RPMI8226 (cell line): ENCODE results near the gene PTGER4.
"Not testable (repeated sequence)": the region's sequence is repeated elsewhere in the genome, so short reads cannot be mapped to it uniquely, and the experiment has no call there.

Experiments
- DNase-seq: peaks from one replicate; pipeline ENCODE4 v3.0.0-alpha.2; 2015

PTGER4 gene

GRCh38 chr5:40694433-40694832, 14.7 kb downstream of the PTGER4 start:
- no peak for DNase-seq

GRCh38 chr5:40700116-40700782, 20.5 kb downstream of the PTGER4 start:
- no peak for DNase-seq

- DNase-seq = not testable (repeated sequence)
Observed at GRCh38 chr5:40702027-40702426, 22.3 kb downstream of the PTGER4 start.

GRCh38 chr5:40705484-40705883, 25.8 kb downstream of the PTGER4 start:
- DNase-seq = not testable (repeated sequence)

- DNase-seq = not testable (repeated sequence)
Observed at GRCh38 chr5:40710575-40710974, 30.9 kb downstream of the PTGER4 start.

GRCh38 chr5:40714001-40714400, 34.3 kb downstream of the PTGER4 start:
- no peak for DNase-seq

- DNase-seq = peak; percentile 6
Observed at GRCh38 chr5:40716000-40716399, 36.3 kb downstream of the PTGER4 start.

GRCh38 chr5:40716590-40716989, 36.9 kb downstream of the PTGER4 start:
- no peak for DNase-seq

GRCh38 chr5:40717281-40717680, 37.6 kb downstream of the PTGER4 start:
- DNase-seq = no peak

- no peak for DNase-seq
Observed at GRCh38 chr5:40720069-40720468, 40.4 kb downstream of the PTGER4 start.

GRCh38 chr5:40722497-40722911, 42.8 kb downstream of the PTGER4 start:
- DNase-seq = not testable (repeated sequence)

GRCh38 chr5:40733434-40733833, 53.7 kb downstream of the PTGER4 start:
- DNase-seq = no peak

GRCh38 chr5:40733879-40734563, 54.3 kb downstream of the PTGER4 start:
- no peak for DNase-seq

- no peak for DNase-seq
Observed at GRCh38 chr5:40734986-40735385, 55.3 kb downstream of the PTGER4 start.

- no peak for DNase-seq
Observed at GRCh38 chr5:40735609-40736008, 55.9 kb downstream of the PTGER4 start.

- DNase-seq = peak; percentile 61
Observed at GRCh38 chr5:40736103-40736875, 56.6 kb downstream of the PTGER4 start.

- no peak for DNase-seq
Observed at GRCh38 chr5:40738502-40738901, 58.8 kb downstream of the PTGER4 start.
